H1 (cell line): ENCODE results near the gene LRRC55. TPM values are rescaled to one million over a fixed set of nuclear protein-coding genes. Genes with fewer than 3 reads are reported as not detected.

Source experiments
- CTCF ChIA-PET: fragments of 300-600 bp; sonication (Branson Sonifier 250); formaldehyde crosslinking; loops from one replicate; lab custom pipeline; 2021; ENCODE audit not compliant: partially characterized antibody; lab: Charles Lee
- POLR2A ChIA-PET: fragments of 300-600 bp; sonication (Branson Sonifier 250); formaldehyde crosslinking; loops from one replicate; lab custom pipeline; 2021; ENCODE audit warnings: inconsistent platforms; ENCODE audit not compliant: partially characterized antibody; lab: Charles Lee
- DNase-seq, 2 experiments: peaks; one replicate each; pipeline versions ENCODE4 v3.0.0 to v3.0.0-alpha.2; 2010 to 2022; ENCODE audit warnings: low spot score in 2 of 2, low read depth in 1 of 2, mixed read lengths in 1 of 2
- FAIRE-seq: peaks from 2 replicates; lab custom pipeline; 2011; peaks lifted over from hg19 to GRCh38; lab: Jason Lieb, UNC
- H2AFZ ChIP-seq: 2 replicates; pipeline ENCODE4 v1.8.1; 2012; ENCODE audit warnings: low read length, inconsistent platforms
- H2AK5ac ChIP-seq: 2 replicates; pipeline ENCODE4 v1.6.1; 2013; ENCODE audit warnings: low read depth, low read length
- H2BK120ac ChIP-seq: replicated peaks from 2 replicates; pipeline ENCODE3; 2013; ENCODE audit warnings: low read depth, low read length, inconsistent platforms
- H2BK12ac ChIP-seq: 2 replicates; pipeline ENCODE4 v1.6.1; 2013; ENCODE audit warnings: low read depth, low read length
- H2BK15ac ChIP-seq: 2 replicates; pipeline ENCODE4 v1.6.1; 2013; ENCODE audit warnings: low read length
- H2BK20ac ChIP-seq: 2 replicates; pipeline ENCODE4 v1.6.1; 2013; ENCODE audit warnings: low read length
- H2BK5ac ChIP-seq: 2 replicates; pipeline ENCODE4 v1.6.1; 2013; ENCODE audit warnings: low read depth, low read length
- H3K14ac ChIP-seq: 2 replicates; pipeline ENCODE4 v1.6.1; 2013; ENCODE audit warnings: inconsistent platforms; ENCODE audit not compliant: insufficient read length
- H3K18ac ChIP-seq: 2 replicates; pipeline ENCODE4 v1.6.1; 2013; ENCODE audit warnings: low read length; ENCODE audit errors: extremely low read depth
- H3K23ac ChIP-seq: 2 replicates; pipeline ENCODE4 v1.6.1; 2013; ENCODE audit warnings: inconsistent platforms; ENCODE audit not compliant: insufficient read length
- H3K23me2 ChIP-seq: 2 replicates; pipeline ENCODE4 v1.6.1; 2013; ENCODE audit warnings: low read depth, low read length
- H3K27ac ChIP-seq: 2 replicates; pipeline ENCODE4 v1.6.1; 2011; ENCODE audit warnings: low read depth, low read length, inconsistent platforms
- H3K27me3 ChIP-seq, 4 experiments: replicated peaks in 1 of 4; 1 replicate in 1 of 4; 2 replicates in 3 of 4; pipeline versions ENCODE4 v1.6.1 to v1.8.1; 2011 to 2013; ENCODE audit warnings: low read length in 3 of 4, mild to moderate bottlenecking in 3 of 4, inconsistent platforms in 2 of 4, mixed read lengths in 2 of 4, moderate library complexity in 1 of 4; ENCODE audit not compliant: control insufficient read depth in 3 of 4, insufficient read depth in 3 of 4; ENCODE audit errors: extremely low read depth in 1 of 4
- H3K36me3 ChIP-seq, 4 experiments: 2 replicates each; pipeline versions ENCODE4 v1.6.1 to v1.8.1; 2011 to 2013; ENCODE audit warnings: mild to moderate bottlenecking in 4 of 4, low read length in 3 of 4, moderate library complexity in 2 of 4, control low read depth in 1 of 4, inconsistent platforms in 1 of 4; ENCODE audit not compliant: insufficient read depth in 4 of 4, control insufficient read depth in 2 of 4
- H3K4ac ChIP-seq: replicated peaks from 2 replicates; pipeline ENCODE3; 2013; ENCODE audit warnings: low read length, low read depth, mixed read lengths, inconsistent platforms; ENCODE audit not compliant: insufficient read length
- H3K4me1 ChIP-seq, 4 experiments: replicated peaks in 1 of 4; 1 replicate in 1 of 4; 2 replicates in 3 of 4; pipeline versions ENCODE4 v1.6.1 to v1.8.1; 2011 to 2013; ENCODE audit warnings: low read length in 3 of 4, inconsistent platforms in 2 of 4, mixed read lengths in 1 of 4; ENCODE audit not compliant: insufficient read depth in 4 of 4, control insufficient read depth in 3 of 4
- H3K4me2 ChIP-seq, 2 experiments: 2 replicates each; pipeline versions ENCODE4 v1.6.1 to v1.8.1; 2011 to 2013; ENCODE audit warnings: low read depth in 2 of 2, low read length in 2 of 2, control low read depth in 1 of 2, inconsistent platforms in 1 of 2, mild to moderate bottlenecking in 1 of 2; ENCODE audit not compliant: insufficient read depth in 1 of 2
- H3K4me3 ChIP-seq, 4 experiments: fragments of 200-600, 300-600 bp in 1 of 4; sonication (generic), shearing (Covaris generic), sonication (Bioruptor Twin) in 1 of 4; 2 replicates each; pipeline versions ENCODE4 v1.5.1 to v1.8.1; 2011 to 2016; ENCODE audit warnings: low read length in 4 of 4, low read depth in 3 of 4, control low read depth in 2 of 4, inconsistent platforms in 2 of 4, mild to moderate bottlenecking in 2 of 4, mixed read lengths in 1 of 4, moderate library complexity in 1 of 4; ENCODE audit not compliant: insufficient read depth in 2 of 4; ENCODE audit errors: extremely low read depth in 1 of 4
- H3K56ac ChIP-seq: replicated peaks from 2 replicates; pipeline ENCODE3; 2013; ENCODE audit warnings: low read depth, mild to moderate bottlenecking, mixed read lengths, low read length, inconsistent platforms; ENCODE audit not compliant: insufficient read length
- H3K79me1 ChIP-seq: 2 replicates; pipeline ENCODE4 v1.6.1; 2013; ENCODE audit warnings: low read depth, low read length, control low read depth
- H3K79me2 ChIP-seq, 2 experiments: 2 replicates each; pipeline versions ENCODE4 v1.6.1 to v1.8.1; 2012 to 2013; ENCODE audit warnings: low read length in 2 of 2, mild to moderate bottlenecking in 2 of 2, inconsistent platforms in 1 of 2; ENCODE audit not compliant: insufficient read depth in 2 of 2, control insufficient read depth in 1 of 2
- H3K9ac ChIP-seq, 4 experiments: replicated peaks in 1 of 4; 1 replicate in 1 of 4; 2 replicates in 3 of 4; pipeline versions ENCODE4 v1.6.1 to v1.8.1; 2011 to 2013; ENCODE audit warnings: low read depth in 3 of 4, low read length in 3 of 4, control low read depth in 2 of 4, mild to moderate bottlenecking in 2 of 4, moderate library complexity in 2 of 4, inconsistent platforms in 1 of 4; ENCODE audit errors: extremely low read depth in 1 of 4
- H3K9me3 ChIP-seq, 2 experiments: 2 replicates each; pipeline versions ENCODE4 v1.6.1 to v1.8.1; 2012 to 2013; ENCODE audit warnings: mild to moderate bottlenecking in 2 of 2, moderate library complexity in 2 of 2, control low read depth in 1 of 2, inconsistent platforms in 1 of 2, low read depth in 1 of 2, low read length in 1 of 2, mixed read lengths in 1 of 2; ENCODE audit not compliant: insufficient read depth in 2 of 2
- H4K20me1 ChIP-seq, 2 experiments: replicated peaks in 1 of 2; 2 replicates each; pipeline versions ENCODE3 to v1.8.1; 2011 to 2013; ENCODE audit warnings: inconsistent platforms in 2 of 2, low read length in 2 of 2, mild to moderate bottlenecking in 1 of 2; ENCODE audit not compliant: insufficient read depth in 2 of 2, control insufficient read depth in 1 of 2
- H4K5ac ChIP-seq: 2 replicates; pipeline ENCODE4 v1.6.1; 2013; ENCODE audit warnings: low read length, low read depth, mixed read lengths, inconsistent platforms; ENCODE audit not compliant: insufficient read length
- H4K8ac ChIP-seq: 2 replicates; pipeline ENCODE4 v1.8.0; 2013; ENCODE audit warnings: mild to moderate bottlenecking, moderate library complexity, low read length, inconsistent platforms; ENCODE audit not compliant: insufficient read depth; ENCODE audit errors: extremely low read depth
- H4K91ac ChIP-seq: replicated peaks from 2 replicates; pipeline ENCODE3; 2013; ENCODE audit warnings: low read length, mixed read lengths, inconsistent platforms; ENCODE audit not compliant: insufficient read length
- ASH2L ChIP-seq: fragments of 200-600, 300-600 bp; sonication (generic); IDR thresholded peaks from one replicate; pipeline ENCODE4 v1.7.1; 2017; ENCODE audit warnings: low read length
- TEAD4 ChIP-seq: IDR thresholded peaks from 2 replicates; pipeline ENCODE4 v1.6.1; 2012; ENCODE audit warnings: low read depth, low read length, inconsistent platforms, mixed read lengths
- WGBS, 2 experiments: shearing (Covaris generic) in 1 of 2; methylation state at CpG; one replicate each; pipeline versions ENCODE4 v1.1.6 to v1.1.7; 2013 to 2015; ENCODE audit warnings: low lambda C conversion rate in 2 of 2, mixed read lengths in 2 of 2, inconsistent platforms in 1 of 2, low coverage in 1 of 2, missing lambda C conversion rate in 1 of 2; ENCODE audit not compliant: insufficient replicate concordance in 2 of 2, insufficient coverage in 1 of 2, insufficient read length in 1 of 2; ENCODE audit errors: extremely low coverage in 1 of 2, missing lambda C conversion rate in 1 of 2; 5-methylcytosine and 5-hydroxymethylcytosine counted together
- polyA plus RNA-seq, 7 experiments: library from polyadenylated mRNA; depleted of rRNA in 3 of 7; stranded (reverse) in 5 of 7; unstranded in 2 of 7; fragments of >200 nt in 5 of 7; fragments of 200-250 nt in 2 of 7; gene quantifications; 1 replicate in 5 of 7; 2 replicates in 1 of 7; 4 replicates in 1 of 7; pipeline versions ENCODE4 v1.2.1 to v1.2.3, GENCODE V29; 2011 to 2013; ENCODE audit warnings: missing spikeins in 2 of 7, mixed read lengths in 2 of 7
- total RNA-seq: library from RNA; stranded (reverse); fragmentation: NEBNext Ultra II Directional; extraction: Animal tissue kit (Norgen Biotek cat#: 25700); gene quantifications from 2 replicates; pipeline ENCODE4 v1.2.1, GENCODE V29; 2021

LRRC55 gene
- total and polyA plus RNA-seq, 2 of the 8 experiments (the other 6 are each of a cell fraction or from before 2014, with no cell fraction given): 0.62 to 1.1 TPM

- Histone ChIP-seq H4K8ac (no peak overlapping the region), H3K23ac (no peak overlapping the region), H3K4me1 (peaks cover 3 to 12% (median 7%) of the 10 kb centered on the region in 4 experiments), H3K79me2 (no peaks in the 10 kb centered on the region), H2AK5ac (0 out of 2 replicates have a peak overlapping the region, but pooled peaks have one; percentile 28), H3K27me3 (peaks cover 0 to 2% (median under 1%) of the 10 kb centered on the region in 4 experiments; a peak in 3 of 7 replicates), H3K27ac (no peak overlapping the region), H3K14ac (no peak overlapping the region), H3K4ac (no peak overlapping the region), H3K23me2 (no peaks in the 10 kb centered on the region; the same call in 1 of the 2 replicates), H4K5ac (no peak overlapping the region), H3K4me2 (peak overlapping the region; percentile 3 to 30; a peak in 2 of 4 replicates), H2BK15ac (no peak overlapping the region), H3K18ac (no peak overlapping the region), H3K9me3 (no peaks in the 10 kb centered on the region), H2BK12ac (no peak overlapping the region), H2BK120ac (no peak overlapping the region), H2BK5ac (no peak overlapping the region), H2AFZ (no peak overlapping the region), H4K20me1 (no peaks in the 10 kb centered on the region), H3K56ac (no peak overlapping the region), H2BK20ac (no peak overlapping the region), H3K79me1 (no peaks in the 10 kb centered on the region), H4K91ac (no peak overlapping the region), H3K36me3 (no peaks in the 10 kb centered on the region), H3K9ac (no peak overlapping the region), H3K4me3 (peak overlapping the region in 1 of 4 experiments; percentile 11; a peak in 1 of 8 replicates)
- POLR2A ChIA-PET: no interaction called here
- 43% methylated on average over 9 of the region's 10 CpGs; no CpG with 5 or more reads in 1 of the 2 experiments for WGBS, 2 experiments
- peak; percentile 56; the same call in 1 of the 2 replicates for TF ChIP-seq TEAD4
- TF ChIP-seq ASH2L: no peak
- CTCF ChIA-PET: interaction anchor here (1.0 to 5.1 kb wide), 7 partner anchors 12 to 315 kb away, joined by 3 to 35 read pairs (median 6); no protein-coding TSS in a partner anchor
- DNase-seq (peak in 1 of 2 experiments; percentile 48), FAIRE-seq (peak; percentile 70)
Observed at GRCh38 chr11:57155838-57156607, 25.7 kb upstream of the LRRC55 start.
